Endothelial cell of umbilical vein (primary cell): Measurements from ENCODE around the gene DCTD.

Experiments
- CTCF ChIP-seq, 2 donors: IDR thresholded peaks; 1 replicate in 1 of 2; 2 replicates in 1 of 2; pipeline ENCODE4 v1.5.1; 2011; ENCODE audit warnings: low read length in 2 of 2, mild to moderate bottlenecking in 2 of 2, moderate library complexity in 2 of 2, control low read depth in 1 of 2, inconsistent platforms in 1 of 2, low read depth in 1 of 2; ENCODE audit not compliant: insufficient read depth in 1 of 2; ENCODE audit errors: extremely low read depth in 1 of 2
- EZH2 ChIP-seq: IDR thresholded peaks from 2 replicates; pipeline ENCODE4 v1.6.1; 2012; ENCODE audit warnings: borderline replicate concordance, low read depth, mild to moderate bottlenecking, moderate library complexity, low read length, inconsistent platforms; ENCODE audit not compliant: severe bottlenecking
- FOS ChIP-seq: IDR thresholded peaks from 2 replicates; pipeline ENCODE4 v1.6.1; 2011; ENCODE audit warnings: mild to moderate bottlenecking, low read length, moderate library complexity, borderline replicate concordance; ENCODE audit not compliant: insufficient read depth
- GATA2 ChIP-seq: IDR thresholded peaks from 2 replicates; pipeline ENCODE4 v1.7.0; 2011; ENCODE audit warnings: low read depth, mild to moderate bottlenecking, moderate library complexity, mixed read lengths, low read length; ENCODE audit not compliant: insufficient read length, insufficient read depth
- JUN ChIP-seq: IDR thresholded peaks from 2 replicates; pipeline ENCODE4 v1.6.1; 2011; ENCODE audit warnings: borderline replicate concordance, low read depth; ENCODE audit not compliant: insufficient read length, insufficient read depth
- MAX ChIP-seq: IDR thresholded peaks from 2 replicates; pipeline ENCODE4 v1.6.1; 2011; ENCODE audit not compliant: insufficient read depth, insufficient read length
- MYC ChIP-seq: IDR thresholded peaks from one replicate; pipeline ENCODE4 v1.6.1; 2011; ENCODE audit warnings: mild to moderate bottlenecking, low read depth, low read length
- POLR2A ChIP-seq: IDR thresholded peaks from 2 replicates; pipeline ENCODE4 v1.6.1; 2012; ENCODE audit warnings: low read depth, mild to moderate bottlenecking, control low read depth, low read length
- POLR2AphosphoS5 ChIP-seq: IDR thresholded peaks from 2 replicates; pipeline ENCODE4 v1.6.1; 2012; ENCODE audit warnings: low read depth, mild to moderate bottlenecking, control low read depth, low read length, moderate library complexity; ENCODE audit not compliant: insufficient read depth

- no peak for TF ChIP-seq CTCF (IDR thresholded peaks at IDR 0.05; ENCODE audit: extremely low read depth in 1 of 2, insufficient read depth in 1 of 2, low read depth in 1 of 2, low read length in 2 of 2)
- no peak for TF ChIP-seq EZH2
- TF ChIP-seq POLR2AphosphoS5, result no peak
- TF ChIP-seq MAX, result no peak
- TF ChIP-seq POLR2A, result no peak
- TF ChIP-seq MYC, result no peak
- no peak for TF ChIP-seq JUN
- TF ChIP-seq GATA2, result no peak
- TF ChIP-seq FOS, result no peak
These were observed 57.5 kb downstream of the DCTD start for GRCh38 chr4:182859730-182860129.
